Measurements from ENCODE around the gene PCDHB4.
"Not testable (repeated sequence)": the region's sequence is repeated elsewhere in the genome, so short reads cannot be mapped to it uniquely, and the experiment has no call there.

GRCh38 chr5:141151632-141152031, 30.0 kb downstream of the PCDHB4 start:
- TF ChIP-seq PKNOX1 (IDR thresholded peaks at IDR 0.05); SUZ12 (IDR thresholded peaks at IDR 0.05); BHLHE40 (IDR thresholded peaks at IDR 0.05; ENCODE audit: borderline replicate concordance); ELF4 (IDR thresholded peaks at IDR 0.05): not testable (repeated sequence)

All from HEK293T (cell line).